Kidney (tissue), 14 donors: ENCODE measurements around the gene CCDC137. TPM values are rescaled to one million over a fixed set of nuclear protein-coding genes. Genes with fewer than 3 reads are reported as not detected.
A peak's percentile ranks its signal among the peaks of the same experiment; 100 is the strongest.

Experiments
- DNase-seq, 5 donors: peaks; one replicate each; pipeline ENCODE4 v3.0.0-alpha.2; 2013 to 2020
- FAIRE-seq: peaks from 2 replicates; lab custom pipeline; 2012; peaks lifted over from hg19 to GRCh38; lab: Jason Lieb, UNC
- H3K27ac ChIP-seq, 2 donors: one replicate each; pipeline ENCODE4 v1.7.0; 2013; ENCODE audit warnings: low read depth in 2 of 2, low read length in 2 of 2, inconsistent platforms in 1 of 2
- H3K27me3 ChIP-seq: one replicate; pipeline ENCODE4 v1.7.1; 2013; ENCODE audit warnings: low read length, inconsistent platforms; ENCODE audit not compliant: control insufficient read depth, insufficient read depth
- H3K36me3 ChIP-seq, 3 donors: one replicate each; pipeline versions ENCODE4 v1.7.0 to v1.7.1; 2013; ENCODE audit warnings: low read length in 3 of 3, control low read depth in 1 of 3, inconsistent platforms in 1 of 3; ENCODE audit not compliant: insufficient read depth in 3 of 3, control insufficient read depth in 2 of 3
- H3K4me1 ChIP-seq, 3 donors: one replicate each; pipeline versions ENCODE4 v1.7.0 to v1.7.1; 2013; ENCODE audit warnings: low read length in 3 of 3, inconsistent platforms in 1 of 3, low read depth in 1 of 3; ENCODE audit not compliant: control insufficient read depth in 2 of 3, insufficient read depth in 2 of 3
- H3K4me3 ChIP-seq, 3 donors: one replicate each; pipeline versions ENCODE4 v1.7.0 to v1.8.1; 2013; ENCODE audit warnings: low read length in 3 of 3, control low read depth in 1 of 3, inconsistent platforms in 1 of 3
- H3K9ac ChIP-seq, 3 donors: one replicate each; pipeline versions ENCODE4 v1.7.0 to v1.7.1; 2013; ENCODE audit warnings: low read length in 3 of 3, control low read depth in 1 of 3, inconsistent platforms in 1 of 3
- H3K9me3 ChIP-seq, 3 donors: one replicate each; pipeline versions ENCODE4 v1.7.0 to v1.7.1; 2013; ENCODE audit warnings: low read length in 3 of 3, control low read depth in 1 of 3, inconsistent platforms in 1 of 3; ENCODE audit not compliant: control insufficient read depth in 2 of 3, insufficient read depth in 1 of 3
- CTCF ChIP-seq: IDR thresholded peaks from 3 replicates; pipeline ENCODE4 v1.5.1; 2012; ENCODE audit warnings: mild to moderate bottlenecking, moderate library complexity, borderline replicate concordance; ENCODE audit not compliant: insufficient read depth; ENCODE audit errors: extremely low read depth
- intact Hi-C: fragments of 100-400 bp; cut with DNase I; formaldehyde crosslinking; loops from one replicate; pipeline ENCODE4 v1.11.1; 2022
- polyA plus RNA-seq: library from polyadenylated mRNA; stranded (reverse); fragments of 350-450 nt; fragmentation: Illumina TruSeq; extraction: RNeasy Lipid Tissue Mini Kit (QIAGEN cat#74804); gene quantifications from one replicate; pipeline ENCODE4 v1.2.3, GENCODE V29; 2014; ENCODE audit warnings: low read depth, low replicate concordance; ENCODE audit not compliant: insufficient read depth
- total RNA-seq: library from RNA; stranded (reverse); fragmentation: NEBNext Ultra II Directional; extraction: Animal tissue kit (Norgen Biotek cat#: 25700); gene quantifications from one replicate; pipeline ENCODE4 v1.2.1, GENCODE V29; 2021
- donor health status: control.
- donor health status: control.
- donor health status: control.
- donor health status: control.
- donor health status: control.
- donor health status: DM: yes; HTN: yes; CAD: no.
- donor health status: Normal renal cell carcinoma (clear cell type).

CCDC137 gene
- total and polyA plus RNA-seq, 2 donors from 2014 or later = 14.7 to 18.8 TPM

DNA sequence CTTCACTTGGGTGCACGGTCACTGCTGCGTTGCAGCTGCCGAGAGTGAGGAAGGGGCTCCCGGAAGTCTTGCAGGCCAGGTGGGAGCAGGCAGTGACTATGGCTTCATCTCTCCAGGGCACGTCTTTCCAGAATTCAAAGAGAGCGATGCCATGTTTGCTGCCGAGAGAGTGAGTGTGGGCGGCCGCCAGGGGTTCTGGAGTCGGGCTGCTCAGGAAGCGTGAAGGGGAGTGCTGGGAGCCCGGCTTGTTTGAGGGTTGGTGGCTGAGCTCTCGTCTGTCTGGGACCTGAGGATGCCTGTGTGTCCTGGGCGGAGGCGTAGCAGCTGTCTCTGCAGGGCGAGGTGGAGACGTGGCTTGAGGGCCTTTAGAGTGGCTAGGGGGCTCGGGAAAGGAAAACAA lies 23.5 kb downstream of the CCDC137 start:
- Histone ChIP-seq H3K9ac (no peak overlapping the region), H3K27ac (no peak overlapping the region), H3K36me3 (peaks cover 0 to 48% (median 32%) of the 10 kb centered on the region in 3 donors), H3K9me3 (no peaks in the 10 kb centered on the region), H3K4me3 (no peak overlapping the region), H3K27me3 (no peaks in the 10 kb centered on the region), H3K4me1 (peaks cover 0 to 5% (median 4%) of the 10 kb centered on the region in 3 donors)
- no peak for DNase-seq
- TF ChIP-seq CTCF = no peak
- intact Hi-C loops = no loop called here
- no peak for FAIRE-seq

GRCh38 chr17:81690549-81690948 lies 24.0 kb downstream of the CCDC137 start:
- Histone ChIP-seq H3K27me3 (no peaks in the 10 kb centered on the region), H3K9me3 (no peaks in the 10 kb centered on the region), H3K4me3 (no peak overlapping the region), H3K36me3 (peaks cover 0 to 53% (median 33%) of the 10 kb centered on the region in 3 donors), H3K4me1 (peaks cover 0 to 2% (median under 1%) of the 10 kb centered on the region in 3 donors), H3K9ac (no peak overlapping the region), H3K27ac (no peak overlapping the region)
- intact Hi-C loops = no loop called here
- FAIRE-seq (no peak), DNase-seq (no peak)
- TF ChIP-seq CTCF = no peak

DNA sequence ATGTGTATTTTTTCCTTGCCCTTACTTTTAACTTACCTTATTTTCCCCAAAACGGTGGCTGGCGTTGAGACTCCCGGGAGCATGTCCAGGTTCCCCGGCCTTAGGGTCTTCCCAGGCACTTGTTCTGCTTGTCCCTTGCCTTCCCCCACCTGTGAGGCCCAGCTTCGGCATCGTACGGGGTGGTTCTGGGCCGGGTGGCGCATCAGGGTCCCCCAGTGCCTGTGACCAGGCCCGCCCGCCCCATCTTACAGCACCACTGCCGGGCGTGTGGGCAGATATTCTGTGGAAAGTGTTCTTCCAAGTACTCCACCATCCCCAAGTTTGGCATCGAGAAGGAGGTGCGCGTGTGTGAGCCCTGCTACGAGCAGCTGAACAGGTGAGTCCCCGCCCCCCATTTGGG lies 24.7 kb downstream of the CCDC137 start:
- H3K4me3 ChIP-seq = no peak overlapping the region
- DNase-seq (peak in 1 of 5 donors; percentile 71), FAIRE-seq (no peak)
- H3K9ac ChIP-seq = no peak overlapping the region
- no peaks in the 10 kb centered on the region for H3K9me3 ChIP-seq
- intact Hi-C loops = no loop called here
- H3K27ac ChIP-seq = no peak overlapping the region
- no peaks in the 10 kb centered on the region for H3K4me1 ChIP-seq
- H3K36me3 ChIP-seq = peaks cover 0 to 53% (median 35%) of the 10 kb centered on the region in 3 donors
- no peak for TF ChIP-seq CTCF
- H3K27me3 ChIP-seq = no peaks in the 10 kb centered on the region

GRCh38 chr17:81691608-81692007 lies 25.1 kb downstream of the CCDC137 start:
- intact Hi-C loops = no loop called here
- H3K27ac ChIP-seq = no peak overlapping the region
- DNase-seq (no peak), FAIRE-seq (no peak)
- no peaks in the 10 kb centered on the region for H3K9me3 ChIP-seq
- no peak overlapping the region for H3K4me3 ChIP-seq
- no peaks in the 10 kb centered on the region for H3K27me3 ChIP-seq
- no peak overlapping the region for H3K9ac ChIP-seq
- no peak for TF ChIP-seq CTCF
- peaks cover 0 to 49% (median 31%) of the 10 kb centered on the region in 3 donors for H3K36me3 ChIP-seq
- no peaks in the 10 kb centered on the region for H3K4me1 ChIP-seq
